T-cell (primary cell): ENCODE data around the gene ZNF433. TPM values are rescaled to one million over a fixed set of nuclear protein-coding genes. Genes with fewer than 3 reads are reported as not detected.

ENCODE experiments used
- ATAC-seq, 4 experiments: fragments of 200-7000 bp in 3 of 4; fragments of 150-1000 bp in 1 of 4; cut with Tn5 transposase; replicated peaks in 1 of 4; 1 replicate in 3 of 4; 2 replicates in 1 of 4; pipeline ENCODE4 v1.10.0; 2021; ENCODE audit warnings: moderate library complexity in 3 of 4, mild to moderate bottlenecking in 2 of 4, moderate number of reproducible peaks in 1 of 4
- CTCF ChIA-PET, 2 donors: fragments of 300-600 bp; sonication (Branson Sonifier 250); formaldehyde crosslinking; loops; one replicate each; lab custom pipeline; 2022; ENCODE audit warnings: antibody characterized with exemption in 2 of 2; lab: Charles Lee
- POLR2A ChIA-PET, 2 donors: fragments of 300-600 bp; sonication (Branson Sonifier 250); formaldehyde crosslinking; loops; one replicate each; lab custom pipeline; 2022; ENCODE audit warnings: antibody characterized with exemption in 2 of 2; lab: Charles Lee
- DNase-seq, 35 experiments: peaks; one replicate each; pipeline versions ENCODE4 v3.0.0 to v3.0.0-alpha.2; 2013 to 2023
- H3K27ac ChIP-seq: one replicate; pipeline ENCODE4 v1.5.1; 2013; ENCODE audit warnings: low read length
- H3K27me3 ChIP-seq, 2 experiments: replicated peaks in 1 of 2; 1 replicate in 1 of 2; 2 replicates in 1 of 2; pipeline versions ENCODE4 v1.6.1 to v1.7.0; 2013; ENCODE audit warnings: low read length in 1 of 2, mixed read lengths in 1 of 2; ENCODE audit not compliant: control insufficient read depth in 2 of 2, insufficient read depth in 2 of 2; ENCODE audit errors: extremely low read depth in 1 of 2
- H3K36me3 ChIP-seq, 2 donors: 1 replicate in 1 of 2; 2 replicates in 1 of 2; pipeline versions ENCODE4 v1.6.1 to v1.7.0; 2013; ENCODE audit warnings: low read length in 1 of 2; ENCODE audit not compliant: control insufficient read depth in 2 of 2, insufficient read depth in 1 of 2; ENCODE audit errors: extremely low read depth in 1 of 2
- H3K4me1 ChIP-seq, 2 experiments: 1 replicate in 1 of 2; 2 replicates in 1 of 2; pipeline versions ENCODE4 v1.6.1 to v1.7.0; 2013; ENCODE audit warnings: low read length in 2 of 2, mixed read lengths in 1 of 2; ENCODE audit not compliant: insufficient read depth in 2 of 2, control insufficient read depth in 1 of 2; ENCODE audit errors: extremely low read depth in 1 of 2
- H3K4me3 ChIP-seq, 2 donors: 1 replicate in 1 of 2; 2 replicates in 1 of 2; pipeline versions ENCODE4 v1.5.1 to v1.7.0; 2013; ENCODE audit warnings: mild to moderate bottlenecking in 2 of 2, low read length in 1 of 2, moderate library complexity in 1 of 2; ENCODE audit not compliant: control insufficient read depth in 1 of 2; ENCODE audit errors: extremely low read depth in 1 of 2
- H3K9me3 ChIP-seq: 2 replicates; pipeline ENCODE4 v1.7.0; 2013
- H3K27ac Mint-ChIP-seq, 2 donors: one replicate each; pipeline ENCODE4 v1.8.0; 2020 to 2021; ENCODE audit warnings: mild to moderate bottlenecking in 2 of 2, mixed read lengths in 2 of 2
- H3K27me3 Mint-ChIP-seq, 2 donors: one replicate each; pipeline ENCODE4 v1.8.0; 2021 to 2022; ENCODE audit warnings: mixed read lengths in 2 of 2
- H3K36me3 Mint-ChIP-seq: one replicate; pipeline ENCODE4 v1.8.0; 2021; ENCODE audit warnings: mixed read lengths
- H3K4me1 Mint-ChIP-seq, 3 donors: one replicate each; pipeline ENCODE4 v1.8.0; 2020 to 2022; ENCODE audit warnings: mixed read lengths in 3 of 3, mild to moderate bottlenecking in 1 of 3
- H3K4me3 Mint-ChIP-seq, 3 donors: one replicate each; pipeline ENCODE4 v1.8.0; 2020 to 2022; ENCODE audit warnings: mild to moderate bottlenecking in 3 of 3, mixed read lengths in 3 of 3, moderate library complexity in 3 of 3
- H3K9me3 Mint-ChIP-seq, 3 donors: one replicate each; pipeline ENCODE4 v1.8.0; 2020 to 2022; ENCODE audit warnings: mixed read lengths in 3 of 3
- WGBS: methylation state at CpG from one replicate; pipeline ENCODE4 v1.1.5; 2013; ENCODE audit warnings: missing lambda C conversion rate; ENCODE audit not compliant: insufficient coverage; 5-methylcytosine and 5-hydroxymethylcytosine counted together
- total RNA-seq, 35 experiments: library from RNA in 6 of 35; stranded (reverse) in 6 of 35; fragments of 120-200 nt in 1 of 35; gene quantifications; one replicate each; pipeline versions ENCODE4 v1.2.1 to v1.2.4 and lab custom pipeline; 2013 to 2026

ZNF433 gene
- total RNA-seq, 5 donors from 2014 or later (not counting 1 experiment from before 2014, with no cell fraction given): 0.41 to 1.9 (median 1.5) TPM

GRCh38 chr19:11971041-11971440 is 64.4 kb downstream of the ZNF433 start:
- H3K4me3 Mint-ChIP-seq: no peak overlapping the region
- WGBS: 100% methylated on average over 1 of the region's 2 CpGs
- H3K4me1 ChIP-seq: no peaks in the 10 kb centered on the region
- H3K27me3 ChIP-seq: no peaks in the 10 kb centered on the region
- peaks cover 0 to 12% (median 10%) of the 10 kb centered on the region in 3 donors for H3K9me3 Mint-ChIP-seq
- H3K9me3 ChIP-seq: no peaks in the 10 kb centered on the region
- peaks cover 35% of the 10 kb centered on the region for H3K36me3 Mint-ChIP-seq
- no peaks in the 10 kb centered on the region for H3K27me3 Mint-ChIP-seq
- H3K4me1 Mint-ChIP-seq: peaks cover 6 to 8% (median 6%) of the 10 kb centered on the region in 3 donors
- CTCF ChIA-PET: interaction anchor here in 1 of 2 donors (0.5 kb wide), 1 partner anchor 12 kb away, joined by 3 read pairs; no protein-coding TSS in a partner anchor
- H3K27ac Mint-ChIP-seq: no peak overlapping the region
- no peak for ATAC-seq
- no peak overlapping the region for H3K4me3 ChIP-seq
- POLR2A ChIA-PET: no interaction called here
- no peak overlapping the region for H3K27ac ChIP-seq
- peaks cover 0 to 3% of the 10 kb centered on the region in 2 donors for H3K36me3 ChIP-seq
- DNase-seq: no peak

- H3K4me3 Mint-ChIP-seq: no peak overlapping the region
- H3K9me3 Mint-ChIP-seq: peaks cover 0 to 9% (median 5%) of the 10 kb centered on the region in 3 donors
- POLR2A ChIA-PET: no interaction called here
- peaks cover 13 to 15% (median 14%) of the 10 kb centered on the region in 3 donors for H3K4me1 Mint-ChIP-seq
- no CpG with 5 or more reads among the region's 1 CpG for WGBS
- Histone ChIP-seq H3K36me3 (peaks cover 0 to 3% of the 10 kb centered on the region in 2 donors), H3K4me3 (no peak overlapping the region), H3K27me3 (no peaks in the 10 kb centered on the region), H3K9me3 (no peaks in the 10 kb centered on the region), H3K4me1 (peaks cover 2 to 7% of the 10 kb centered on the region in 2 experiments), H3K27ac (no peak overlapping the region)
- H3K27ac Mint-ChIP-seq: no peak overlapping the region
- peaks cover 30% of the 10 kb centered on the region for H3K36me3 Mint-ChIP-seq
- CTCF ChIA-PET: no interaction called here
- no peaks in the 10 kb centered on the region for H3K27me3 Mint-ChIP-seq
- DNase-seq (no peak), ATAC-seq (no peak)
Measured at GRCh38 chr19:11970174-11970573, 65.3 kb downstream of the ZNF433 start.

- POLR2A ChIA-PET: interaction anchor here in 1 of 2 donors (0.5 to 1.8 kb wide), 2 partner anchors 23 to 69 kb away, joined by 3 to 4 read pairs; no protein-coding TSS in a partner anchor
- WGBS: under 1% methylated on average over 35 of the region's 47 CpGs
- no peaks in the 10 kb centered on the region for H3K9me3 ChIP-seq
- peaks cover 14% of the 10 kb centered on the region for H3K36me3 Mint-ChIP-seq
- ATAC-seq (peak; percentile 92 to 95 (median 94)), DNase-seq (peak; percentile 75 to 93 (median 85))
- peaks cover 27 to 30% (median 28%) of the 10 kb centered on the region in 3 donors for H3K4me1 Mint-ChIP-seq
- no peaks in the 10 kb centered on the region for H3K27me3 Mint-ChIP-seq
- H3K4me1 ChIP-seq: peaks cover 5 to 20% of the 10 kb centered on the region in 2 experiments
- H3K27ac ChIP-seq: peak within 1 kb of the TSS; percentile 90
- peaks cover 0 to 2% of the 10 kb centered on the region in 2 donors for H3K36me3 ChIP-seq
- CTCF ChIA-PET: interaction anchor here (0.8 to 3.0 kb wide), 8 partner anchors 22 to 176 kb away, joined by 3 to 48 read pairs (median 4); partner anchors contain the start of genes ZNF20 (in 1 of the 2), ZNF491 (in 1 of the 2) and ZNF700 (in 1 of the 2)
- peak within 1 kb of the TSS; percentile 90 to 95 (median 93) for H3K4me3 Mint-ChIP-seq
- H3K4me3 ChIP-seq: peak within 1 kb of the TSS; percentile 76 to 98
- no peaks in the 10 kb centered on the region for H3K9me3 Mint-ChIP-seq
- peak within 1 kb of the TSS; percentile 91 to 97 for H3K27ac Mint-ChIP-seq
- H3K27me3 ChIP-seq: no peaks in the 10 kb centered on the region
Measured at GRCh38 chr19:11964858-11965645, 70.4 kb downstream of the ZNF433 start, which contains the start of gene ZNF763. ZNF763 (plus strand) TSS chr19:11965040; CDS start chr19:11965209, 169 bp downstream.

Other genes starting within 250 kb of the ZNF433 start
- 1 to 10 TPM in 4 of 5 donors, under 1 TPM in 1; 0.77 to 3.5 (median 2.3) TPM for gene ZNF491, start 237.2 kb downstream of the ZNF433 start, total RNA-seq
- 10 to 100 TPM in 4 of 5 donors, 1 to 10 TPM in 1; 6.3 to 19.8 (median 17.7) TPM for gene ZNF440, start 221.4 kb downstream of the ZNF433 start, total RNA-seq
- 10 to 100 TPM in 4 of 5 donors, 1 to 10 TPM in 1; 6.6 to 25.3 (median 16.5) TPM for gene ZNF439, start 187.0 kb downstream of the ZNF433 start, total RNA-seq
- 1 to 10 TPM; 2.2 to 9.6 (median 7.9) TPM for gene ZNF69, start 147.9 kb downstream of the ZNF433 start, total RNA-seq
- 10 to 100 TPM; 17.2 to 19.7 (median 18.4) TPM for gene ZNF700, start 110.6 kb downstream of the ZNF433 start, total RNA-seq
- 10 to 100 TPM in 2 of 5 donors, 1 to 10 TPM in 2, under 1 TPM in 1; 0.98 to 10.5 (median 8.0) TPM for gene ZNF763, start 70.6 kb downstream of the ZNF433 start, total RNA-seq
- gene ZNF878, start 17.3 kb upstream of the ZNF433 start, total RNA-seq: under 1 TPM in 2 of 5 donors, not detected in 3; 0.29 to 0.33 TPM
- 10 to 100 TPM in 4 of 5 donors, 1 to 10 TPM in 1; 9.2 to 20.7 (median 11.5) TPM for gene ZNF844, start 29.1 kb upstream of the ZNF433 start, total RNA-seq
- gene ZNF20, start 104.7 kb upstream of the ZNF433 start, total RNA-seq: 1 to 10 TPM in 4 of 5 donors, not detected in 1; 2.2 to 8.8 (median 6.0) TPM
- gene ZNF625, start 121.1 kb upstream of the ZNF433 start, total RNA-seq: 1 to 10 TPM; 1.2 to 3.5 (median 2.0) TPM
- 10 to 100 TPM; 20.2 to 39.3 (median 22.7) TPM for gene ZNF136, start 127.4 kb upstream of the ZNF433 start, total RNA-seq